Cerebellar nuclear complex (tissue), 1 donor: Measurements from ENCODE around the gene GRM5.
"Not testable (repeated sequence)": the region's sequence is repeated elsewhere in the genome, so short reads cannot be mapped to it uniquely, and the experiment has no call there.

Experiments
- DNase-seq, 2 experiments: peaks; one replicate each; lab custom pipeline; 2025; lab: John Stamatoyannopoulos, UW

The GRM5 gene

GRCh38 chr11:88507771-88508417 lies 557.9 kb downstream of the GRM5 start:
- DNase-seq, result no peak

GRCh38 chr11:88501541-88501940 lies 564.2 kb downstream of the GRM5 start:
- DNase-seq, result no peak

- no peak for DNase-seq
These were observed 569.9 kb downstream of the GRM5 start for GRCh38 chr11:88495836-88496235.

- DNase-seq, result no peak
These were observed 570.9 kb downstream of the GRM5 start for GRCh38 chr11:88494848-88495247.

- no peak for DNase-seq
These were observed 574.1 kb downstream of the GRM5 start for GRCh38 chr11:88491674-88492073.

- no peak for DNase-seq
These were observed 576.8 kb downstream of the GRM5 start for GRCh38 chr11:88489030-88489429.

- no peak for DNase-seq
These were observed 578.1 kb downstream of the GRM5 start for GRCh38 chr11:88487646-88488045.

GRCh38 chr11:88484873-88485621 lies 580.7 kb downstream of the GRM5 start:
- no peak for DNase-seq

GRCh38 chr11:88482871-88483301 lies 582.9 kb downstream of the GRM5 start:
- DNase-seq, result no peak

GRCh38 chr11:88480223-88480622 lies 585.6 kb downstream of the GRM5 start:
- no peak for DNase-seq

GRCh38 chr11:88478136-88478815 lies 587.5 kb downstream of the GRM5 start:
- DNase-seq, result no peak

- no peak for DNase-seq
These were observed 589.8 kb downstream of the GRM5 start for GRCh38 chr11:88475991-88476418.

GRCh38 chr11:88474655-88475054 lies 591.1 kb downstream of the GRM5 start:
- DNase-seq, result no peak

GRCh38 chr11:88469561-88470225 lies 596.1 kb downstream of the GRM5 start:
- DNase-seq, result no peak

- DNase-seq, result no peak
These were observed 601.3 kb downstream of the GRM5 start for GRCh38 chr11:88464528-88464927.

- not testable (repeated sequence) for DNase-seq
These were observed 602.5 kb downstream of the GRM5 start for GRCh38 chr11:88463301-88463700.

GRCh38 chr11:88458047-88458446 lies 607.7 kb downstream of the GRM5 start:
- not testable (repeated sequence) for DNase-seq

- no peak for DNase-seq
These were observed 609.8 kb downstream of the GRM5 start for GRCh38 chr11:88455974-88456373.

GRCh38 chr11:88454881-88455280 lies 610.9 kb downstream of the GRM5 start:
- DNase-seq, result no peak
